ENCODE results near the gene CYB5D1. TPM values are rescaled to one million over a fixed set of nuclear protein-coding genes. Genes with fewer than 3 reads are reported as not detected.

The CYB5D1 gene
- total and polyA plus RNA-seq, 9 donors, result 7.0 to 22.2 (median 16.1) TPM

DNA sequence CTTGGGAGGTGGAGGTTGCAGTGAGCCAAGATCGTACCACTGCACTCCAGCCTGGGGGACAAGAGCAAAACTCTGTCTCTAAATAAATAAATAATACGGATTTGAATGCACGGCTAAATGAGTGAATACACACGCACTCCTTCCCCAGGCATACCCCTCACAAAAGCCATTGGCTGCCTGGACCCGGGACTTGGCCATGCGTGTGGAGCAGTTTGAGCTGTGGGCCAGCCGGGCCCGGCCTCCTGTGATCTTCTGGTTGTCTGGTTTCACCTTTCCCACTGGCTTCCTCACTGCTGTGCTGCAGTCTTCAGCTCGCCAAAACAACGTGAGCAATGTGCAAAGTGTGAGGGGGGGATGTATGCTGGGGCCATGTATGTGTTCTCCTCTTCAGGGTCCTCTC is 25.4 kb upstream of the CYB5D1 start:
- whole genome bisulfite sequencing, 3 donors, result 71 to 81% (median 80%) methylated on average over 10 of the region's 10 CpGs
- Histone ChIP-seq H3K4me3 (no peak overlapping the region), H3K27ac (no peak overlapping the region), H3K9me3 (no peaks in the 10 kb centered on the region), H3K4me1 (ENCODE audit: insufficient read depth) (peaks cover 7% of the 10 kb centered on the region), H3K36me3 (no peaks in the 10 kb centered on the region), H3K27me3 (no peaks in the 10 kb centered on the region)
- no peak for TF ChIP-seq EP300 (IDR thresholded peaks at IDR 0.05)
- TF ChIP-seq POLR2A (IDR thresholded peaks at IDR 0.05), result no peak
- TF ChIP-seq, protein P1, sequence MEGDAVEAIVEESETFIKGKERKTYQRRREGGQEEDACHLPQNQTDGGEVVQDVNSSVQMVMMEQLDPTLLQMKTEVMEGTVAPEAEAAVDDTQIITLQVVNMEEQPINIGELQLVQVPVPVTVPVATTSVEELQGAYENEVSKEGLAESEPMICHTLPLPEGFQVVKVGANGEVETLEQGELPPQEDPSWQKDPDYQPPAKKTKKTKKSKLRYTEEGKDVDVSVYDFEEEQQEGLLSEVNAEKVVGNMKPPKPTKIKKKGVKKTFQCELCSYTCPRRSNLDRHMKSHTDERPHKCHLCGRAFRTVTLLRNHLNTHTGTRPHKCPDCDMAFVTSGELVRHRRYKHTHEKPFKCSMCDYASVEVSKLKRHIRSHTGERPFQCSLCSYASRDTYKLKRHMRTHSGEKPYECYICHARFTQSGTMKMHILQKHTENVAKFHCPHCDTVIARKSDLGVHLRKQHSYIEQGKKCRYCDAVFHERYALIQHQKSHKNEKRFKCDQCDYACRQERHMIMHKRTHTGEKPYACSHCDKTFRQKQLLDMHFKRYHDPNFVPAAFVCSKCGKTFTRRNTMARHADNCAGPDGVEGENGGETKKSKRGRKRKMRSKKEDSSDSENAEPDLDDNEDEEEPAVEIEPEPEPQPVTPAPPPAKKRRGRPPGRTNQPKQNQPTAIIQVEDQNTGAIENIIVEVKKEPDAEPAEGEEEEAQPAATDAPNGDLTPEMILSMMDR (IDR thresholded peaks at IDR 0.05), result no peak
- peak in 1 of 5 donors; percentile 41 for DNase-seq
- intact Hi-C loops (cut with DNase I), result loop anchor here in 1 of 4 donors (10.0 kb wide), 1 partner anchor 208 kb away; the partner anchor contains the start of gene SAT2

DNA sequence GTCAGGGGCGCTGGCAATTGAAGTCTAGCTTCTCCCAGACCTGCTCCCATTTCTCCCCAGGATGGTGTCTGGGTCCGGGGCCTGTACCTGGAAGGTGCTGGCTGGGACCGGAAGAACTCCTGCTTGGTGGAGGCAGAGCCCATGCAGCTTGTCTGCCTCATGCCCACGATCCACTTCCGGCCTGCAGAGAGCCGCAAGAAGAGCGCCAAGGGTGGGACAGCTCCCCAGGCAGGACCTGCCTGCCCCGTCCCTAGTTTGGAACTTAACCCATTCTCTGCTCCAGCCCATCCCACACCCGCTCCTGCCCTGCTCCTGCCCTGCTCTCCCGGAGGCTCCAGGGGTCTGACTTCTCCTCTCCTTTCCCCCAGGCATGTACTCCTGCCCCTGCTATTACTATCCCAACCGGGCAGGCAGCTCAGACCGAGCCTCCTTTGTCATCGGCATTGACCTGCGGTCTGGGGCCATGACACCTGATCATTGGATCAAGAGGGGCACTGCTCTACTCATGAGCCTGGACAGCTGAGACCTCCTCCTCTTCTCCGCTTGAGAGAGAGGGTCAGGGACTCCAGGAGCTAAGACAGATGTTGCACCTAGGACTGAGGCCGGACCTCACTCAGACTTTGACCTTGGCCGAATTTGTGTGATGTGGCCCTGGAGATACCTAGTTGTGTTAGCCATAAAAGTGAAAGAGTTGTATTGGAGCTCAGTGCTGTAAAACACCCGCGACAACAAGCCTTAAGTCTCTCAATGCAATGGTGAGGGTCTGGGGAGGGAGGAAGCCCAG is 24.6 kb upstream of the CYB5D1 start:
- Histone ChIP-seq H3K9me3 (no peaks in the 10 kb centered on the region), H3K36me3 (no peaks in the 10 kb centered on the region), H3K27me3 (no peaks in the 10 kb centered on the region), H3K27ac (peak overlapping the region in 1 of 2 donors; percentile 99), H3K4me1 (ENCODE audit: insufficient read depth) (peaks cover 7% of the 10 kb centered on the region), H3K4me3 (peak overlapping the region; percentile 95)
- 28 to 34% (median 29%) methylated on average over 19 of the region's 19 CpGs for WGBS, 3 donors
- TF ChIP-seq EP300 (IDR thresholded peaks at IDR 0.05), result no peak
- intact Hi-C loops (cut with DNase I), result loop anchor here in 1 of 4 donors (10.0 kb wide), 1 partner anchor 208 kb away; the partner anchor contains the start of gene SAT2
- DNase-seq, result peak in 3 of 5 donors; percentile 35 to 57 (median 45)

DNA sequence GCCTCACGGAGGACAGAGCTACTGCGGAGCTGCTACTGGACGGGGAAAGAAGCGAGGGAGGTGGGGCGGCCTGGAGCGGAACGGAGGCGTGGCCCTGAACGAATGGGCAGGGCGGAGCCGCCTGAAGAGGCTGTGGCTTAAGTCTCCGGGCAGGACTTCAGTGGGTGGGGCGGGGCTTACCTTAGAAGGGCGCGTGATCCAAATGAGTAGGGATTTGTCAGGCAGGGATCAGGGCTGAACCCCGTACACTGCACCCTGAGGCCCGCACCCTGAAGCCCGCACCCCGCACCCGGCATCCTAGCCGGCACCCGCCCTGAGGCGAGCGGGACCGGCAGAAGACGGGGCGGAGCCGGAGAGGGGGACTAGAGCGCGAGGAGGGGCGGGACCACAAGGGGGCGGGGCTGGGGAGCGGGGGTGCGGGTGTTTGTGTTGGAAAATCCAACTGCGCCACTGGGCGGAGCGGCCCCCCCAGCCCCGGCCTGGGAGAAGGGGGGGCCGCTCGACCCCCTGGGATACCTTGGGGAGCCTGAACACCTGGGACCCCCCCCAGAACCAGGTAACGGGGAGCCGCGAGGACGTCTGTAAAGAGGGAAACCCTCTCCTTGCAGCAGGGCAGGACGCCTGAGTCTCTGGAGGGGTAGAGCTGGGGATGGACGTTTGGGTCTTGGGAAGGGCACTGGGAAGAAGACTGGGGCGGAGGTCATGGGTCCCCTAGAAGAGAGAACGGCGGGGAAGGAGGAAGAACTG is 23.8 kb upstream of the CYB5D1 start, which contains the start of gene KDM6B:
KDM6B (plus strand) TSS at position 423 of the 747 bp plus-strand sequence. CDS start 11,338 bp downstream, outside the sequence.
- peak; percentile 92 to 96 (median 93) for DNase-seq
- TF ChIP-seq POLR2A (IDR thresholded peaks at IDR 0.05), result peak; percentile 36
- TF ChIP-seq EP300 (IDR thresholded peaks at IDR 0.05), result no peak
- TF ChIP-seq, protein P1 (IDR thresholded peaks at IDR 0.05), result peak in 1 of 3 donors; percentile 6
- Histone ChIP-seq H3K27me3 (no peaks in the 10 kb centered on the region), H3K36me3 (no peaks in the 10 kb centered on the region), H3K4me3 (peak within 1 kb of the TSS; percentile 95), H3K9me3 (no peaks in the 10 kb centered on the region), H3K4me1 (ENCODE audit: insufficient read depth) (peaks cover 9% of the 10 kb centered on the region), H3K27ac (peak within 1 kb of the TSS; percentile 97 to 99)
- intact Hi-C loops (cut with DNase I), result loop anchor here in 2 of 4 donors (2.0 to 10.0 kb wide), 2 partner anchors 19 to 209 kb away; partner anchors contain the start of gene SAT2 (in 1 of the 2)
- 1% methylated on average over 43 to 49 of the region's 49 CpGs for WGBS, 3 donors

DNA sequence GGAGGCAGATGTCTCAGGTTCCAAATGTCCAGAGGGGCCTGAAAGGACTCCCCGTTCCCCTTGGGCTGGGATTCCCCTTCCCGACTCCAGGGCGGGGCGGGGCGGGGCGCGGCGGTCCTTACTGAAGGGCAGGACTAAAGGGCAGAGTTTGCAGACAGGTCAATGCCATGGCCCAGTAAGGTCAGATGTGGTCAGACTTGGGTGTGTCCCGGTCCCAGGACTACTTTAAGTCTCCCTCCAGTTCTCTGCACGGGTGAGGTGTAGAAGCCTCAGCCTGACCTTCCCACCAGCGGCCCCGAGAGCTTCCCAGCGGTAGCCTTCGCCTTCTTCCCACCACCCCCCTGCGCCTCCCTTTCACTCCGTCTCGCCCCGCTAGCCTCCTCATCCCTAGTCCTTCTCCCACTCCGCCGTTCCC is 23.3 kb upstream of the CYB5D1 start:
- H3K4me1 ChIP-seq (ENCODE audit: insufficient read depth), result peaks cover 15% of the 10 kb centered on the region
- no peaks in the 10 kb centered on the region for H3K27me3 ChIP-seq
- peak overlapping the region; percentile 95 for H3K4me3 ChIP-seq
- intact Hi-C loops (cut with DNase I), result loop anchor here in 2 of 4 donors (2.0 to 10.0 kb wide), 2 partner anchors 18 to 210 kb away; partner anchors contain the start of gene SAT2 (in 1 of the 2)
- DNase-seq, result peak; percentile 75 to 86 (median 81)
- TF ChIP-seq EP300 (IDR thresholded peaks at IDR 0.05) (no peak), POLR2A (IDR thresholded peaks at IDR 0.05) (peak; percentile 22)
- TF ChIP-seq, protein P1 (IDR thresholded peaks at IDR 0.05), result no peak
- H3K27ac ChIP-seq, result peak overlapping the region; percentile 97 to 99
- H3K9me3 ChIP-seq, result no peaks in the 10 kb centered on the region
- WGBS, 3 donors, result 0 to 1% (median 1%) methylated on average over 16 to 20 of the region's 20 CpGs
- no peaks in the 10 kb centered on the region for H3K36me3 ChIP-seq

Data from ovary (tissue), 9 donors.